SK-N-MC (cell line): ENCODE measurements around the gene ANO5.

Experiments used
- FOXP2 ChIP-seq: optimal IDR thresholded peaks from 2 replicates; pipeline ENCODE3; 2011; ENCODE audit warnings: mild to moderate bottlenecking, moderate library complexity; ENCODE audit not compliant: insufficient read depth; ENCODE audit errors: extremely low read length, control extremely low read depth
- POLR2AphosphoS5 ChIP-seq: IDR thresholded peaks from 2 replicates; pipeline ENCODE4 v1.6.1; 2012; ENCODE audit warnings: mild to moderate bottlenecking, low read depth, low read length, borderline replicate concordance

DNA sequence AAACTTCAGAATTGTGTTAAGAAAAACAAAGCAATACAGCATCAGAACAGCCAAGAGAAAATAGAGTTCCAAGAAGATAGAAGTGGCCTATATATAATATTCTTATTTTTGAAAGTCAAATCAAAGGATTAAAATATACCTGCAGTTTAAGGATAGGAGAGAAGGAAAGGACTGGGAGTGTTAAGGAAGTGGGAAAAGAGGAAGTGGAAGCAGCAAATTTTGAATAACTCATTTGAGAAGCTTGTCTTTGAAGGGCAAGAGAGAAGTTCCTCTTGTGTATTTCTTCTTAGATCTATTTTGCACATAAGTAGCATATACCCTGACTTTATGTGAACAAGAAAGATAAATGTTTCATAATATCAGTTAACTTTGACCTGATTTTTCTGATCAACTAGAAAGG lies 82.7 kb downstream of the ANO5 start:
- TF ChIP-seq FOXP2: no peak
- no peak for TF ChIP-seq POLR2AphosphoS5
